Activated CD8-positive, alpha-beta T cell treated with anti-CD3 and anti-CD28 coated beads for 36 hours (primary cell): ENCODE measurements around the gene SFXN5. TPM values are rescaled to one million over a fixed set of nuclear protein-coding genes. Genes with fewer than 3 reads are reported as not detected.

ENCODE experiments used
- ATAC-seq: fragments of 200-7000 bp; cut with Tn5 transposase; one replicate; pipeline ENCODE4 v1.10.0; 2021; ENCODE audit warnings: mild to moderate bottlenecking, moderate library complexity
- CTCF ChIA-PET: fragments of 350-600 bp; sonication (Branson Sonifier 250); formaldehyde crosslinking; loops from one replicate; lab custom pipeline; 2021; ENCODE audit warnings: antibody characterized with exemption; lab: Charles Lee
- POLR2A ChIA-PET: fragments of 350-600 bp; sonication (Branson Sonifier 250); formaldehyde crosslinking; loops from one replicate; lab custom pipeline; 2021; ENCODE audit warnings: antibody characterized with exemption; lab: Charles Lee
- DNase-seq: peaks from one replicate; pipeline ENCODE4 v3.0.0-alpha.2; 2020
- H3K27ac Mint-ChIP-seq: one replicate; pipeline ENCODE4 v1.8.0; 2021; ENCODE audit warnings: mild to moderate bottlenecking, mixed read lengths
- H3K27me3 Mint-ChIP-seq: one replicate; pipeline ENCODE4 v1.8.0; 2021; ENCODE audit warnings: mixed read lengths
- H3K36me3 Mint-ChIP-seq: one replicate; pipeline ENCODE4 v1.8.0; 2021; ENCODE audit warnings: low read depth, mixed read lengths
- H3K4me1 Mint-ChIP-seq: one replicate; pipeline ENCODE4 v1.8.0; 2021; ENCODE audit warnings: low read depth, mixed read lengths
- H3K4me3 Mint-ChIP-seq: one replicate; pipeline ENCODE4 v1.8.0; 2021; ENCODE audit warnings: mild to moderate bottlenecking, moderate library complexity, mixed read lengths
- H3K9me3 Mint-ChIP-seq: one replicate; pipeline ENCODE4 v1.8.0; 2021; ENCODE audit warnings: mixed read lengths
- intact Hi-C: fragments of 100-400 bp; cut with micrococcal nuclease; formaldehyde crosslinking; loops from one replicate; pipeline ENCODE4 v1.10.0; 2022
- total RNA-seq, 2 experiments: library from RNA; stranded (reverse); gene quantifications; one replicate each; pipeline ENCODE4 v1.2.3, GENCODE V29; 2021
- TF ChIP-seq, protein P1 (sequence below): fragments of 200-600 bp; IDR thresholded peaks from one replicate; pipeline ENCODE4 v1.8.0; 2022; ENCODE audit warnings: antibody characterized with exemption, mild to moderate bottlenecking

The SFXN5 gene
- total RNA-seq, 2 experiments from 2014 or later, result 7.4 to 9.6 TPM

GRCh38 chr2:72946466-72946865, 125.0 kb downstream of the SFXN5 start:
- CTCF ChIA-PET, result no interaction called here

GRCh38 chr2:72945450-72946019, 126.0 kb downstream of the SFXN5 start:
- CTCF ChIA-PET, result no interaction called here
- no peaks in the 10 kb centered on the region for H3K36me3 Mint-ChIP-seq
- H3K27ac Mint-ChIP-seq, result no peak overlapping the region

More at GRCh38 chr2:72946466-72946865, 125.0 kb downstream of the SFXN5 start:
- no peak for DNase-seq
- H3K27ac Mint-ChIP-seq, result no peak overlapping the region
- intact Hi-C loops, result no loop called here
- H3K36me3 Mint-ChIP-seq, result no peaks in the 10 kb centered on the region
- H3K9me3 Mint-ChIP-seq, result no peaks in the 10 kb centered on the region
- TF ChIP-seq, protein P1, sequence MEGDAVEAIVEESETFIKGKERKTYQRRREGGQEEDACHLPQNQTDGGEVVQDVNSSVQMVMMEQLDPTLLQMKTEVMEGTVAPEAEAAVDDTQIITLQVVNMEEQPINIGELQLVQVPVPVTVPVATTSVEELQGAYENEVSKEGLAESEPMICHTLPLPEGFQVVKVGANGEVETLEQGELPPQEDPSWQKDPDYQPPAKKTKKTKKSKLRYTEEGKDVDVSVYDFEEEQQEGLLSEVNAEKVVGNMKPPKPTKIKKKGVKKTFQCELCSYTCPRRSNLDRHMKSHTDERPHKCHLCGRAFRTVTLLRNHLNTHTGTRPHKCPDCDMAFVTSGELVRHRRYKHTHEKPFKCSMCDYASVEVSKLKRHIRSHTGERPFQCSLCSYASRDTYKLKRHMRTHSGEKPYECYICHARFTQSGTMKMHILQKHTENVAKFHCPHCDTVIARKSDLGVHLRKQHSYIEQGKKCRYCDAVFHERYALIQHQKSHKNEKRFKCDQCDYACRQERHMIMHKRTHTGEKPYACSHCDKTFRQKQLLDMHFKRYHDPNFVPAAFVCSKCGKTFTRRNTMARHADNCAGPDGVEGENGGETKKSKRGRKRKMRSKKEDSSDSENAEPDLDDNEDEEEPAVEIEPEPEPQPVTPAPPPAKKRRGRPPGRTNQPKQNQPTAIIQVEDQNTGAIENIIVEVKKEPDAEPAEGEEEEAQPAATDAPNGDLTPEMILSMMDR, result no peak
- POLR2A ChIA-PET, result no interaction called here
- no peak overlapping the region for H3K4me3 Mint-ChIP-seq
- H3K27me3 Mint-ChIP-seq, result no peaks in the 10 kb centered on the region
- H3K4me1 Mint-ChIP-seq, result no peaks in the 10 kb centered on the region
- ATAC-seq, result no peak

GRCh38 chr2:72944804-72945449, 126.6 kb downstream of the SFXN5 start:
- POLR2A ChIA-PET, result no interaction called here

More at GRCh38 chr2:72945450-72946019, 126.0 kb downstream of the SFXN5 start:
- no peak overlapping the region for H3K4me3 Mint-ChIP-seq
- no peaks in the 10 kb centered on the region for H3K4me1 Mint-ChIP-seq
- no peaks in the 10 kb centered on the region for H3K27me3 Mint-ChIP-seq
- DNase-seq (no peak), ATAC-seq (no peak)
- TF ChIP-seq, protein P1, result no peak
- H3K9me3 Mint-ChIP-seq, result no peaks in the 10 kb centered on the region
- POLR2A ChIA-PET, result no interaction called here
- intact Hi-C loops, result no loop called here

GRCh38 chr2:72943540-72944395, 127.7 kb downstream of the SFXN5 start:
- no peaks in the 10 kb centered on the region for H3K27me3 Mint-ChIP-seq
- H3K27ac Mint-ChIP-seq, result no peak overlapping the region
- ChIA-PET CTCF (no interaction called here), POLR2A (no interaction called here)
- H3K4me3 Mint-ChIP-seq, result no peak overlapping the region
- TF ChIP-seq, protein P1, result no peak
- ATAC-seq (no peak), DNase-seq (no peak)
- no peaks in the 10 kb centered on the region for H3K9me3 Mint-ChIP-seq
- H3K36me3 Mint-ChIP-seq, result no peaks in the 10 kb centered on the region
- intact Hi-C loops, result no loop called here
- H3K4me1 Mint-ChIP-seq, result no peaks in the 10 kb centered on the region

More at GRCh38 chr2:72944804-72945449, 126.6 kb downstream of the SFXN5 start:
- no peak for DNase-seq
- no peaks in the 10 kb centered on the region for H3K4me1 Mint-ChIP-seq
- CTCF ChIA-PET, result no interaction called here
- no peaks in the 10 kb centered on the region for H3K9me3 Mint-ChIP-seq
- no peak for ATAC-seq
- no peaks in the 10 kb centered on the region for H3K36me3 Mint-ChIP-seq
- TF ChIP-seq, protein P1, result no peak
- H3K27ac Mint-ChIP-seq, result no peak overlapping the region
- no peaks in the 10 kb centered on the region for H3K27me3 Mint-ChIP-seq
- intact Hi-C loops, result no loop called here
- no peak overlapping the region for H3K4me3 Mint-ChIP-seq
